GM23338 (cell line): ENCODE data around the gene RBM38. TPM values are rescaled to one million over a fixed set of nuclear protein-coding genes. Genes with fewer than 3 reads are reported as not detected.

Experiments used
- ATAC-seq: fragments of 200-7000 bp; cut with Tn5 transposase; 3 replicates; pipeline ENCODE4 v1.9.1; 2020
- DNase-seq: peaks from one replicate; pipeline ENCODE4 v3.0.0-alpha.2; 2015; ENCODE audit warnings: low spot score
- H2AFZ ChIP-seq: fragments of 200-600 bp; sonication (generic); 2 replicates; pipeline ENCODE4 v1.8.0; 2016; ENCODE audit warnings: antibody characterized with exemption, mild to moderate bottlenecking, moderate library complexity
- H3F3A ChIP-seq: fragments of 200-600 bp; sonication (generic); replicated peaks from 2 replicates; pipeline ENCODE4 v1.8.0; 2017; ENCODE audit warnings: antibody characterized with exemption, mixed run types, low read depth
- H3K27ac ChIP-seq: fragments of 200-600 bp; sonication (generic); 2 replicates; pipeline ENCODE4 v1.6.1; 2016; ENCODE audit warnings: low read depth
- H3K27me3 ChIP-seq: fragments of 200-600 bp; sonication (generic); 2 replicates; pipeline ENCODE4 v1.8.0; 2016; ENCODE audit warnings: mild to moderate bottlenecking, mixed run types, moderate library complexity; ENCODE audit not compliant: insufficient read depth
- H3K36me3 ChIP-seq: fragments of 200-600 bp; sonication (generic); 2 replicates; pipeline ENCODE4 v1.8.0; 2016; ENCODE audit warnings: mild to moderate bottlenecking; ENCODE audit not compliant: insufficient read depth
- H3K4me1 ChIP-seq: fragments of 200-600 bp; sonication (generic); 2 replicates; pipeline ENCODE4 v1.8.0; 2016; ENCODE audit warnings: mild to moderate bottlenecking, moderate library complexity; ENCODE audit not compliant: insufficient read depth
- H3K4me2 ChIP-seq: fragments of 200-600 bp; sonication (generic); 2 replicates; pipeline ENCODE4 v1.7.1; 2017; ENCODE audit warnings: mixed run types
- H3K4me3 ChIP-seq: fragments of 200-600 bp; sonication (generic); 2 replicates; pipeline ENCODE4 v1.6.1; 2016; ENCODE audit warnings: mixed run types
- H3K79me2 ChIP-seq: fragments of 200-600 bp; sonication (generic); replicated peaks from 2 replicates; pipeline ENCODE4 v1.8.0; 2017; ENCODE audit warnings: mild to moderate bottlenecking; ENCODE audit not compliant: insufficient read depth
- H3K9me2 ChIP-seq: fragments of 200-600 bp; sonication (generic); 2 replicates; pipeline ENCODE4 v1.8.0; 2017; ENCODE audit not compliant: insufficient read depth
- H4K20me1 ChIP-seq: fragments of 200-600 bp; sonication (generic); replicated peaks from 2 replicates; pipeline ENCODE4 v1.8.0; 2017; ENCODE audit warnings: mild to moderate bottlenecking; ENCODE audit not compliant: insufficient read depth
- H3K27ac Mint-ChIP-seq: 2 replicates; pipeline ENCODE4 v1.8.0; 2020; ENCODE audit warnings: inconsistent platforms, mild to moderate bottlenecking, moderate library complexity, mixed read lengths
- H3K27me3 Mint-ChIP-seq: 3 replicates; pipeline ENCODE4 v1.8.0; 2022; ENCODE audit warnings: low read depth, mild to moderate bottlenecking, moderate library complexity, mixed read lengths, inconsistent platforms; ENCODE audit not compliant: insufficient read depth, poor library complexity
- H3K36me3 Mint-ChIP-seq: 3 replicates; pipeline ENCODE4 v1.8.0; 2021; ENCODE audit warnings: low read depth, mild to moderate bottlenecking, inconsistent platforms, moderate library complexity, mixed read lengths
- H3K4me1 Mint-ChIP-seq: 3 replicates; pipeline ENCODE4 v1.8.0; 2020; ENCODE audit warnings: mild to moderate bottlenecking, inconsistent platforms, mixed read lengths
- H3K4me3 Mint-ChIP-seq: 3 replicates; pipeline ENCODE4 v1.8.0; 2021; ENCODE audit warnings: moderate library complexity, mild to moderate bottlenecking, inconsistent platforms, mixed read lengths
- H3K9me3 Mint-ChIP-seq: 3 replicates; pipeline ENCODE4 v1.8.0; 2020; ENCODE audit warnings: moderate library complexity, mild to moderate bottlenecking, inconsistent platforms, mixed read lengths
- CREB1 ChIP-seq: fragments of 250-450 bp; sonication (Bioruptor Pico); IDR thresholded peaks from 2 replicates; pipeline ENCODE4 v1.5.0; 2020; ENCODE audit warnings: low read depth, mild to moderate bottlenecking, moderate library complexity
- ETS1 ChIP-seq: IDR thresholded peaks from 2 replicates; pipeline ENCODE4 v1.6.1; 2016; ENCODE audit warnings: antibody characterized with exemption
- EZH2 ChIP-seq: fragments of 200-600 bp; sonication (generic); IDR thresholded peaks from one replicate; pipeline ENCODE4 v1.8.0; 2017; ENCODE audit warnings: antibody characterized with exemption, mild to moderate bottlenecking, low read depth; ENCODE audit not compliant: unreplicated experiment
- EZH2phosphoT487 ChIP-seq: fragments of 200-600 bp; sonication (generic); IDR thresholded peaks from one replicate; pipeline ENCODE4 v1.8.1; 2018; ENCODE audit warnings: antibody characterized with exemption; ENCODE audit not compliant: unreplicated experiment
- JUNB ChIP-seq: IDR thresholded peaks from one replicate; pipeline ENCODE4 v1.6.1; 2016; ENCODE audit warnings: antibody characterized with exemption; ENCODE audit not compliant: unreplicated experiment
- NANOG ChIP-seq: IDR thresholded peaks from 2 replicates; pipeline ENCODE4 v1.6.1; 2016; ENCODE audit warnings: antibody characterized with exemption, borderline replicate concordance
- POLR2AphosphoS5 ChIP-seq: IDR thresholded peaks from 2 replicates; pipeline ENCODE4 v1.6.1; 2016; ENCODE audit warnings: antibody characterized with exemption, low read depth
- STAT1 ChIP-seq: IDR thresholded peaks from one replicate; pipeline ENCODE4 v1.6.1; 2016; ENCODE audit warnings: antibody characterized with exemption; ENCODE audit not compliant: unreplicated experiment
- ZNF114 ChIP-seq: fragments of 250-450 bp; sonication (Bioruptor Pico); IDR thresholded peaks from 2 replicates; pipeline ENCODE4 v1.5.0; 2020; ENCODE audit warnings: mild to moderate bottlenecking, moderate library complexity
- ZNF331 ChIP-seq: fragments of 250-450 bp; sonication (Bioruptor Pico); IDR thresholded peaks from 2 replicates; pipeline ENCODE4 v1.5.0; 2020; ENCODE audit warnings: low read depth, mild to moderate bottlenecking, moderate library complexity
- polyA plus RNA-seq: library from polyadenylated mRNA; unstranded; fragments of >200 nt; fragmentation: Nextera tagmentation; extraction: Ambion mirVana; gene quantifications from 2 replicates; pipeline ENCODE4 v1.2.1, GENCODE V29; 2016
- total RNA-seq: library from RNA; depleted of rRNA; stranded (reverse); fragments of >200 nt; shearing (Covaris generic); gene quantifications from 2 replicates; pipeline ENCODE4 v1.2.3, GENCODE V29; 2014
- TF ChIP-seq, protein P1 (sequence below), 2 experiments: fragments of 200-600 bp in 1 of 2; sonication (generic) in 1 of 2; conservative IDR thresholded peaks; 2 replicates each; pipeline versions ENCODE4 v1.5.1 to v1.6.1; 2016 to 2017; ENCODE audit warnings: antibody characterized with exemption in 2 of 2, low read depth in 2 of 2, mild to moderate bottlenecking in 2 of 2, moderate library complexity in 1 of 2
- TF ChIP-seq, protein P2 (sequence below): fragments of 250-450 bp; sonication (Bioruptor Pico); IDR thresholded peaks from 2 replicates; pipeline ENCODE4 v1.5.0; 2020; ENCODE audit warnings: mild to moderate bottlenecking, moderate library complexity
- TF ChIP-seq, protein P3 (sequence below): IDR thresholded peaks from one replicate; pipeline ENCODE4 v1.6.1; 2018; ENCODE audit warnings: antibody characterized with exemption; ENCODE audit not compliant: unreplicated experiment

Gene RBM38
- total and polyA plus RNA-seq, 2 experiments from 2014 or later: 22.9 to 80.5 TPM

- no peak for ATAC-seq
- no peaks in the 10 kb centered on the region for H3K4me1 Mint-ChIP-seq
Measured at GRCh38 chr20:57413986-57414385, 22.8 kb downstream of the RBM38 start.

More at GRCh38 chr20:57413986-57414385, 22.8 kb downstream of the RBM38 start:
- Histone ChIP-seq H3F3A (no peaks in the 10 kb centered on the region), H3K4me1 (no peaks in the 10 kb centered on the region), H3K27me3 (no peaks in the 10 kb centered on the region), H3K4me2 (no peak overlapping the region), H3K9me2 (no peaks in the 10 kb centered on the region), H3K79me2 (no peaks in the 10 kb centered on the region), H3K4me3 (no peak overlapping the region), H4K20me1 (peaks cover under 1% of the 10 kb centered on the region; the same call in 1 of the 2 replicates), H3K27ac (no peak overlapping the region), H2AFZ (no peak overlapping the region), H3K36me3 (no peaks in the 10 kb centered on the region)
- Mint-ChIP-seq H3K27me3 (peaks cover 5% of the 10 kb centered on the region), H3K9me3 (no peaks in the 10 kb centered on the region), H3K27ac (no peak overlapping the region), H3K4me3 (no peak overlapping the region), H3K36me3 (0 out of 3 replicates have a peak, but pooled peaks cover under 1% of the 10 kb centered on the region)
- TF ChIP-seq EZH2phosphoT487 (no peak), STAT1 (no peak), ETS1 (no peak), EZH2 (no peak), CREB1 (no peak), ZNF114 (CRISPR knock-in tag) (no peak), NANOG (no peak), JUNB (no peak), POLR2AphosphoS5 (no peak), ZNF331 (no peak)
- TF ChIP-seq, protein P1, sequence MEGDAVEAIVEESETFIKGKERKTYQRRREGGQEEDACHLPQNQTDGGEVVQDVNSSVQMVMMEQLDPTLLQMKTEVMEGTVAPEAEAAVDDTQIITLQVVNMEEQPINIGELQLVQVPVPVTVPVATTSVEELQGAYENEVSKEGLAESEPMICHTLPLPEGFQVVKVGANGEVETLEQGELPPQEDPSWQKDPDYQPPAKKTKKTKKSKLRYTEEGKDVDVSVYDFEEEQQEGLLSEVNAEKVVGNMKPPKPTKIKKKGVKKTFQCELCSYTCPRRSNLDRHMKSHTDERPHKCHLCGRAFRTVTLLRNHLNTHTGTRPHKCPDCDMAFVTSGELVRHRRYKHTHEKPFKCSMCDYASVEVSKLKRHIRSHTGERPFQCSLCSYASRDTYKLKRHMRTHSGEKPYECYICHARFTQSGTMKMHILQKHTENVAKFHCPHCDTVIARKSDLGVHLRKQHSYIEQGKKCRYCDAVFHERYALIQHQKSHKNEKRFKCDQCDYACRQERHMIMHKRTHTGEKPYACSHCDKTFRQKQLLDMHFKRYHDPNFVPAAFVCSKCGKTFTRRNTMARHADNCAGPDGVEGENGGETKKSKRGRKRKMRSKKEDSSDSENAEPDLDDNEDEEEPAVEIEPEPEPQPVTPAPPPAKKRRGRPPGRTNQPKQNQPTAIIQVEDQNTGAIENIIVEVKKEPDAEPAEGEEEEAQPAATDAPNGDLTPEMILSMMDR (conservative IDR thresholded peaks at IDR 0.05; ENCODE audit: low read depth in 2 of 2): no peak
- TF ChIP-seq, protein P2, sequence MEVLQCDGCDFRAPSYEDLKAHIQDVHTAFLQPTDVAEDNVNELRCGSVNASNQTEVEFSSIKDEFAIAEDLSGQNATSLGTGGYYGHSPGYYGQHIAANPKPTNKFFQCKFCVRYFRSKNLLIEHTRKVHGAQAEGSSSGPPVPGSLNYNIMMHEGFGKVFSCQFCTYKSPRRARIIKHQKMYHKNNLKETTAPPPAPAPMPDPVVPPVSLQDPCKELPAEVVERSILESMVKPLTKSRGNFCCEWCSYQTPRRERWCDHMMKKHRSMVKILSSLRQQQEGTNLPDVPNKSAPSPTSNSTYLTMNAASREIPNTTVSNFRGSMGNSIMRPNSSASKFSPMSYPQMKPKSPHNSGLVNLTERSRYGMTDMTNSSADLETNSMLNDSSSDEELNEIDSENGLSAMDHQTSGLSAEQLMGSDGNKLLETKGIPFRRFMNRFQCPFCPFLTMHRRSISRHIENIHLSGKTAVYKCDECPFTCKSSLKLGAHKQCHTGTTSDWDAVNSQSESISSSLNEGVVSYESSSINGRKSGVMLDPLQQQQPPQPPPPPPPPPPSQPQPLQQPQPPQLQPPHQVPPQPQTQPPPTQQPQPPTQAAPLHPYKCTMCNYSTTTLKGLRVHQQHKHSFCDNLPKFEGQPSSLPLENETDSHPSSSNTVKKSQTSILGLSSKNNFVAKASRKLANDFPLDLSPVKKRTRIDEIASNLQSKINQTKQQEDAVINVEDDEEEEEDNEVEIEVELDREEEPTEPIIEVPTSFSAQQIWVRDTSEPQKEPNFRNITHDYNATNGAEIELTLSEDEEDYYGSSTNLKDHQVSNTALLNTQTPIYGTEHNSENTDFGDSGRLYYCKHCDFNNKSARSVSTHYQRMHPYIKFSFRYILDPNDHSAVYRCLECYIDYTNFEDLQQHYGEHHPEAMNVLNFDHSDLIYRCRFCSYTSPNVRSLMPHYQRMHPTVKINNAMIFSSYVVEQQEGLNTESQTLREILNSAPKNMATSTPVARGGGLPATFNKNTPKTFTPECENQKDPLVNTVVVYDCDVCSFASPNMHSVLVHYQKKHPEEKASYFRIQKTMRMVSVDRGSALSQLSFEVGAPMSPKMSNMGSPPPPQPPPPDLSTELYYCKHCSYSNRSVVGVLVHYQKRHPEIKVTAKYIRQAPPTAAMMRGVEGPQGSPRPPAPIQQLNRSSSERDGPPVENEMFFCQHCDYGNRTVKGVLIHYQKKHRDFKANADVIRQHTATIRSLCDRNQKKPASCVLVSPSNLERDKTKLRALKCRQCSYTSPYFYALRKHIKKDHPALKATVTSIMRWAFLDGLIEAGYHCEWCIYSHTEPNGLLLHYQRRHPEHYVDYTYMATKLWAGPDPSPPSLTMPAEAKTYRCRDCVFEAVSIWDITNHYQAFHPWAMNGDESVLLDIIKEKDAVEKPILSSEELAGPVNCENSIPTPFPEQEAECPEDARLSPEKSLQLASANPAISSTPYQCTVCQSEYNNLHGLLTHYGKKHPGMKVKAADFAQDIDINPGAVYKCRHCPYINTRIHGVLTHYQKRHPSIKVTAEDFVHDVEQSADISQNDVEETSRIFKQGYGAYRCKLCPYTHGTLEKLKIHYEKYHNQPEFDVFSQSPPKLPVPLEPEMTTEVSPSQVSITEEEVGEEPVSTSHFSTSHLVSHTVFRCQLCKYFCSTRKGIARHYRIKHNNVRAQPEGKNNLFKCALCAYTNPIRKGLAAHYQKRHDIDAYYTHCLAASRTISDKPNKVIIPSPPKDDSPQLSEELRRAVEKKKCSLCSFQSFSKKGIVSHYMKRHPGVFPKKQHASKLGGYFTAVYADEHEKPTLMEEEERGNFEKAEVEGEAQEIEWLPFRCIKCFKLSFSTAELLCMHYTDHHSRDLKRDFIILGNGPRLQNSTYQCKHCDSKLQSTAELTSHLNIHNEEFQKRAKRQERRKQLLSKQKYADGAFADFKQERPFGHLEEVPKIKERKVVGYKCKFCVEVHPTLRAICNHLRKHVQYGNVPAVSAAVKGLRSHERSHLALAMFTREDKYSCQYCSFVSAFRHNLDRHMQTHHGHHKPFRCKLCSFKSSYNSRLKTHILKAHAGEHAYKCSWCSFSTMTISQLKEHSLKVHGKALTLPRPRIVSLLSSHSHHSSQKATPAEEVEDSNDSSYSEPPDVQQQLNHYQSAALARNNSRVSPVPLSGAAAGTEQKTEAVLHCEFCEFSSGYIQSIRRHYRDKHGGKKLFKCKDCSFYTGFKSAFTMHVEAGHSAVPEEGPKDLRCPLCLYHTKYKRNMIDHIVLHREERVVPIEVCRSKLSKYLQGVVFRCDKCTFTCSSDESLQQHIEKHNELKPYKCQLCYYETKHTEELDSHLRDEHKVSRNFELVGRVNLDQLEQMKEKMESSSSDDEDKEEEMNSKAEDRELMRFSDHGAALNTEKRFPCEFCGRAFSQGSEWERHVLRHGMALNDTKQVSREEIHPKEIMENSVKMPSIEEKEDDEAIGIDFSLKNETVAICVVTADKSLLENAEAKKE (CRISPR knock-in tag): no peak
- TF ChIP-seq, protein P3, sequence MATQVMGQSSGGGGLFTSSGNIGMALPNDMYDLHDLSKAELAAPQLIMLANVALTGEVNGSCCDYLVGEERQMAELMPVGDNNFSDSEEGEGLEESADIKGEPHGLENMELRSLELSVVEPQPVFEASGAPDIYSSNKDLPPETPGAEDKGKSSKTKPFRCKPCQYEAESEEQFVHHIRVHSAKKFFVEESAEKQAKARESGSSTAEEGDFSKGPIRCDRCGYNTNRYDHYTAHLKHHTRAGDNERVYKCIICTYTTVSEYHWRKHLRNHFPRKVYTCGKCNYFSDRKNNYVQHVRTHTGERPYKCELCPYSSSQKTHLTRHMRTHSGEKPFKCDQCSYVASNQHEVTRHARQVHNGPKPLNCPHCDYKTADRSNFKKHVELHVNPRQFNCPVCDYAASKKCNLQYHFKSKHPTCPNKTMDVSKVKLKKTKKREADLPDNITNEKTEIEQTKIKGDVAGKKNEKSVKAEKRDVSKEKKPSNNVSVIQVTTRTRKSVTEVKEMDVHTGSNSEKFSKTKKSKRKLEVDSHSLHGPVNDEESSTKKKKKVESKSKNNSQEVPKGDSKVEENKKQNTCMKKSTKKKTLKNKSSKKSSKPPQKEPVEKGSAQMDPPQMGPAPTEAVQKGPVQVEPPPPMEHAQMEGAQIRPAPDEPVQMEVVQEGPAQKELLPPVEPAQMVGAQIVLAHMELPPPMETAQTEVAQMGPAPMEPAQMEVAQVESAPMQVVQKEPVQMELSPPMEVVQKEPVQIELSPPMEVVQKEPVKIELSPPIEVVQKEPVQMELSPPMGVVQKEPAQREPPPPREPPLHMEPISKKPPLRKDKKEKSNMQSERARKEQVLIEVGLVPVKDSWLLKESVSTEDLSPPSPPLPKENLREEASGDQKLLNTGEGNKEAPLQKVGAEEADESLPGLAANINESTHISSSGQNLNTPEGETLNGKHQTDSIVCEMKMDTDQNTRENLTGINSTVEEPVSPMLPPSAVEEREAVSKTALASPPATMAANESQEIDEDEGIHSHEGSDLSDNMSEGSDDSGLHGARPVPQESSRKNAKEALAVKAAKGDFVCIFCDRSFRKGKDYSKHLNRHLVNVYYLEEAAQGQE: no peak
- no peak for DNase-seq
